Parathyroid adenoma (tissue), 2 donors: ENCODE data around the gene ZFR2.

Source experiments
- H2AFZ ChIP-seq: fragments of 300-600 bp; sonication (generic); one replicate; pipeline ENCODE4 v1.7.0; 2017; ENCODE audit warnings: antibody characterized with exemption, mild to moderate bottlenecking
- H3K27ac ChIP-seq: fragments of 300-600 bp; sonication (generic); one replicate; pipeline ENCODE4 v1.7.0; 2017
- H3K27me3 ChIP-seq: fragments of 300-600 bp; sonication (generic); one replicate; pipeline ENCODE4 v1.7.0; 2017; ENCODE audit warnings: low read length; ENCODE audit not compliant: control insufficient read depth, insufficient read depth
- H3K36me3 ChIP-seq: fragments of 300-600 bp; sonication (generic); one replicate; pipeline ENCODE4 v1.7.0; 2017; ENCODE audit warnings: low read length; ENCODE audit not compliant: control insufficient read depth, insufficient read depth
- H3K4me1 ChIP-seq: fragments of 300-600 bp; sonication (generic); one replicate; pipeline ENCODE4 v1.7.0; 2017; ENCODE audit warnings: control low read depth
- H3K4me2 ChIP-seq: fragments of 300-600 bp; sonication (generic); one replicate; pipeline ENCODE4 v1.7.0; 2017; ENCODE audit warnings: low read length
- H3K4me3 ChIP-seq: fragments of 300-600 bp; sonication (generic); one replicate; pipeline ENCODE4 v1.7.0; 2017; ENCODE audit warnings: low read depth, low read length
- H3K79me2 ChIP-seq: fragments of 300-600 bp; sonication (generic); one replicate; pipeline ENCODE4 v1.7.0; 2017; ENCODE audit warnings: control low read depth
- H3K9ac ChIP-seq: fragments of 300-600 bp; sonication (generic); one replicate; pipeline ENCODE4 v1.7.0; 2017; ENCODE audit warnings: mild to moderate bottlenecking
- H3K9me3 ChIP-seq: fragments of 300-600 bp; sonication (generic); one replicate; pipeline ENCODE4 v1.7.0; 2017; ENCODE audit warnings: low read length; ENCODE audit not compliant: control insufficient read depth
- TF ChIP-seq, protein P1 (sequence below): fragments of 300-600 bp; sonication (generic); IDR thresholded peaks from one replicate; pipeline ENCODE4 v1.7.0; 2017; ENCODE audit warnings: antibody characterized with exemption, mild to moderate bottlenecking
- donor health status: primary hyperparathyroidism.

Gene ZFR2

DNA sequence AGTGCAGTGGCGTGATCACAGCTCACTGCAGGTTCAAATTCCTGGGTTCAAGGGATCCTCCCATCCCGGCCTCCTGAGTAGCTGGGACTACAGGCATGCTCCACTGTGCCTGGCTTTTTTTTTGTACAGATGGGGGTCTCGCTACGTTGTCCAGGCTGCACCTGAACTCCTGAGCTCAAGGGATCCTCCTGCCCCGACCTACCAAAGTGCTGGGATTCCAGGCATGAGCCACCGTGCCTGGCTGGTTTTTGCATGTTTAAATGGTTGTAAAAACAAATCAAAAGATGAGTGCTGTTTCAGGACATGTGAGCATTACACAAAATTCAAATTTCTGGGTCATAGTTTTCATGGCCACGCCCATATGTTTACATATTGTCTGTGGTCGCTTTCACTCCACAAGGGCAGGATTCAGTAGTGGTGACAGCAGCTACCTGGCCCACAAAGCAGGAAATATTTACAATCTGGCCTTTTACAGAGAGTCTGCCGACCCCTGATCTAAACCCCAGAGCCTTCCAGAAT, 88.0 kb downstream of the ZFR2 start:
- no peaks in the 10 kb centered on the region for H3K4me1 ChIP-seq
- no peaks in the 10 kb centered on the region for H3K79me2 ChIP-seq
- no peak overlapping the region for H2AFZ ChIP-seq
- H3K9ac ChIP-seq, result no peak overlapping the region
- H3K27me3 ChIP-seq, result no peaks in the 10 kb centered on the region
- TF ChIP-seq, protein P1, sequence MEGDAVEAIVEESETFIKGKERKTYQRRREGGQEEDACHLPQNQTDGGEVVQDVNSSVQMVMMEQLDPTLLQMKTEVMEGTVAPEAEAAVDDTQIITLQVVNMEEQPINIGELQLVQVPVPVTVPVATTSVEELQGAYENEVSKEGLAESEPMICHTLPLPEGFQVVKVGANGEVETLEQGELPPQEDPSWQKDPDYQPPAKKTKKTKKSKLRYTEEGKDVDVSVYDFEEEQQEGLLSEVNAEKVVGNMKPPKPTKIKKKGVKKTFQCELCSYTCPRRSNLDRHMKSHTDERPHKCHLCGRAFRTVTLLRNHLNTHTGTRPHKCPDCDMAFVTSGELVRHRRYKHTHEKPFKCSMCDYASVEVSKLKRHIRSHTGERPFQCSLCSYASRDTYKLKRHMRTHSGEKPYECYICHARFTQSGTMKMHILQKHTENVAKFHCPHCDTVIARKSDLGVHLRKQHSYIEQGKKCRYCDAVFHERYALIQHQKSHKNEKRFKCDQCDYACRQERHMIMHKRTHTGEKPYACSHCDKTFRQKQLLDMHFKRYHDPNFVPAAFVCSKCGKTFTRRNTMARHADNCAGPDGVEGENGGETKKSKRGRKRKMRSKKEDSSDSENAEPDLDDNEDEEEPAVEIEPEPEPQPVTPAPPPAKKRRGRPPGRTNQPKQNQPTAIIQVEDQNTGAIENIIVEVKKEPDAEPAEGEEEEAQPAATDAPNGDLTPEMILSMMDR, result no peak
- no peak overlapping the region for H3K4me2 ChIP-seq
- H3K9me3 ChIP-seq, result no peaks in the 10 kb centered on the region
- H3K27ac ChIP-seq, result no peak overlapping the region
- H3K36me3 ChIP-seq, result no peaks in the 10 kb centered on the region
- H3K4me3 ChIP-seq, result no peak overlapping the region

DNA sequence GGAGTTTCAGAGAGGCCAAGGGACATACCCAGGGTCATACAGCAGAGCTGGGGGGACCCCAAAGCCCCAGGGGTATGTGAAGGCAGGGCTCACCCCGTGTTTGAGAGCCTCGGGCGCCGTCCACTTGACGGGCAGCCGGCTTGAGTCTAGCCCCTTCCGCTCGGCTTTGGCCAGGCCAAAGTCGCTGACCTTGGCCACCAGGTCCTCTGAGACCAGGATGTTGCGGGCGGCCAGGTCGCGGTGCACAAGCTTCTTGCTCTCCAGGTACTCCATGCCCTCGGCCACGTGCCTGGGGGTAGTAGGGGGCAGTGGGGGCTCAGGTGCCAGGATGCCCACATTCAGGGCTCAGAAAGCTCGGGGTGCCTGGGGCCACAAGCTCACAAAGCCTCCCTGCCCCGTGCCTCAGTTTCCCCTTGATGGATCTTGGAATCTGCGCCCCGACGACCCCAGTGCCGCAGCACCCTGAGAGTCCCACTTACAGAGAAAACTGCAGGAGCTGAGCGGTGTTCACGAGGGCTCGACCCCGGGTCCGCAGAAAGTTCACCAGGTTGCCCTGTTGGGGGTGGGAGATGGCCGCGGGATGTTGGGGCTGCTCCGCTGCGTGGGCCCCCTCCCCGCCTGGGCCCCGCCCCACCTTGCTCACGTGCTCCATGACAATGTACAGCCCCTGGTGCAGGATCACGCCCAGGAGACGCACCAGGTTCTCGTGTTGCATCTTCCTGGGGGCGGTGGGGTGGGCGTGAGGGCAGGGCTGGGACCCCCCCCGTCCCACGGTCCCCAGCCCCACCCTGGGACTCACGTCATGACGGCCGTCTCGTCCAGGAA, 89.7 kb downstream of the ZFR2 start:
- H3K9me3 ChIP-seq, result no peaks in the 10 kb centered on the region
- TF ChIP-seq, protein P1, result no peak
- no peaks in the 10 kb centered on the region for H3K36me3 ChIP-seq
- H3K4me2 ChIP-seq, result no peak overlapping the region
- no peaks in the 10 kb centered on the region for H3K79me2 ChIP-seq
- no peaks in the 10 kb centered on the region for H3K4me1 ChIP-seq
- no peak overlapping the region for H3K4me3 ChIP-seq
- no peak overlapping the region for H2AFZ ChIP-seq
- H3K27ac ChIP-seq, result no peak overlapping the region
- no peaks in the 10 kb centered on the region for H3K27me3 ChIP-seq
- H3K9ac ChIP-seq, result no peak overlapping the region

DNA sequence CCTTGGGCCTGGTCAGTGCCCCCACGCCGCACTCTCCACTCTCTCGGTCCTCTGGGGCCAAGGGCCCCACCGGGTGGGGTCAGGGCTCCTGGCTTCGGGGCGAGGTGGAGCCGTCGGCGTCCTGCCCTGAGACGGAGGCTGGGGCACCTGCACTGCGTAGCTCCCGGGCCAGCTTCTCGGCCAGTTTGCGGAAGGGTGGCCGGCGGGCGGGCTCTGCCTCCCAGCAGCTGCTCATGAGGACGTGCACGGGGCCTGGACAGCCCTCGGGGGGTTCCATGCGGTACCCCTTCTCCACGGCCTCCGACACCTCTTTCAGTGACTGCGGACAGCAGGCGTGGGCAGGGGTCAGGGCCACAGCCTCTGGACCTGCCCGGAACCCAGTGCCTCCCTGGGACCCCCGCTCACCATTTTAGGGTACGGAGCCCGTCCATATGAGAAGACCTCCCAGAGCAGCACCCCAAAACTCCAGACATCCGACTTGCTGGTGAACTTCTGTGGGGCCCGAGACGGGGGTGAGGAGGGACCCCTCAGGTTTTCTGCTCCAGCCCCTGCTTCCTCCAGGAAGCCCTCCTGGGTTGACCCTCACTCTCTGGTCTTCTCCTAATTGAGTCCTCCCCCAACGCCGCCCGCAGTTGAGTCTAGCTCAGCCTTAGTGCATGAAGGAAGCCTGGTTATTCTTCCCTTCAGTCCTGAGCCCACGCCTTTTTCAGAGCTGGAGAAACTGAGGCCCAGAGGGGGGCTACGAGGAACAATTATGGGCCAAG, 90.6 kb downstream of the ZFR2 start:
- H2AFZ ChIP-seq, result no peak overlapping the region
- no peak overlapping the region for H3K4me3 ChIP-seq
- TF ChIP-seq, protein P1, result no peak
- no peak overlapping the region for H3K27ac ChIP-seq
- no peak overlapping the region for H3K9ac ChIP-seq
- H3K4me1 ChIP-seq, result no peaks in the 10 kb centered on the region
- no peaks in the 10 kb centered on the region for H3K27me3 ChIP-seq
- H3K4me2 ChIP-seq, result no peak overlapping the region
- H3K79me2 ChIP-seq, result no peaks in the 10 kb centered on the region
- no peaks in the 10 kb centered on the region for H3K36me3 ChIP-seq
- no peaks in the 10 kb centered on the region for H3K9me3 ChIP-seq

DNA sequence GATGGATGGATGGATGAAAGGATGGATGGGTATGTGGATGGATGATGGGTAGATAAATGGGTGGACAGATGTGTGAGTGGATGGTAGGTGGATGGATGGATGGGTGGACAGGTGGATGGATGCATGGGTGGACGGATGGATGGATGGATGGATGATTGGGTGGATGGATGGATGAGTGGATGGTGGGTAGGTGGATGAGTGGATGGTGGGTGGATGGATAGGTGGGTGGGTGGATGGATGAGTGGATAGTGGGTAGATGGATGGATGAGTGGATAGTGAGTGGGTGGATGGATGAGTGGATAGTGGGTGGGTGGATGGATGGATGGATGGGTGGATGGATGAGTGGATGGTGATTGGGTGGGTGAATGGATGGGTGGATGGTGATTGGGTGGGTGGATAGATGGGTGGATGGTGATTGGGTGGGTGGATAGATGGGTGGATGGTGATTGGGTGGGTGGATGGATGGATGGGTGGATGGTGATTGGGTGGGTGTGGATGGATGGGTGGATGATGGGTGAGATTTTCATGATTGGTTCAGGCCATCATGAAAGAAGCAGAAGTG, 92.3 kb downstream of the ZFR2 start:
- TF ChIP-seq, protein P1, result no peak
- no peak overlapping the region for H3K4me2 ChIP-seq

More for the DNA sequence above, 92.3 kb downstream of the ZFR2 start:
- Histone ChIP-seq H3K9me3 (no peaks in the 10 kb centered on the region), H3K27me3 (no peaks in the 10 kb centered on the region), H3K4me3 (no peak overlapping the region), H3K27ac (no peak overlapping the region), H3K4me1 (no peaks in the 10 kb centered on the region), H3K9ac (no peak overlapping the region), H3K79me2 (no peaks in the 10 kb centered on the region), H3K36me3 (no peaks in the 10 kb centered on the region), H2AFZ (no peak overlapping the region)
